Middle frontal gyrus (tissue), 1 donor: ENCODE data around the gene DEFB123.
"Not testable (repeated sequence)": the region's sequence is repeated elsewhere in the genome, so short reads cannot be mapped to it uniquely, and the experiment has no call there.

ENCODE experiments used
- DNase-seq: peaks from one replicate; pipeline ENCODE4 v3.0.0-alpha.2; 2015; ENCODE audit warnings: low spot score; ENCODE audit errors: extremely low spot score

DEFB123 gene

GRCh38 chr20:31440012-31440659, at the start of gene DEFB123:
Gene DEFB123 (plus strand): TSS chr20:31440632. CDS start chr20:31440699, 67 bp downstream.
- no peak for DNase-seq

GRCh38 chr20:31392836-31393235, 47.6 kb upstream of the DEFB123 start:
- DNase-seq: no peak

GRCh38 chr20:31394900-31395299, 45.5 kb upstream of the DEFB123 start:
- DNase-seq: no peak

DNA sequence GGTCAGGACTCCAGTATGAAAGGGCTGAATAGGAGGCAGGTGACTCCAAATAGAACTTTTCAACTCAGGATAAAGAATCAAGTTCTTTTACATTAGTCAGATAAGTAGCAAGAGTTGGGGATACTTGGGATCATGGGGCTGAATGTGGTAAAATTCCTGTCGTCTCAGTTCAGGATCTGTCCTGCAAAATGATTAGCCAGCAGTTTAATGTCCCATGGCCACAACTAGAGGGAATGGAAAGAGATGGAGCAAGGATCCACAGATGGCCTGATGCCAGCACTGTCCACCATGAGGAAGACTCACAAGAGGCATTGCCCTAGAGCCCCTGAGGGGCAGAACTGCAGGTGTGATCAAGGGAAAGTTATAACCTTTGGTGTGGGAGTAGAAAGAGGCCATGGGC, 36.5 kb upstream of the DEFB123 start:
- no peak for DNase-seq

- no peak for DNase-seq
These were observed 34.3 kb upstream of the DEFB123 start, which contains the start of gene DEFB121 for GRCh38 chr20:31406115-31406514. Gene DEFB121 (minus strand): TSS chr20:31406215. CDS start chr20:31406152, 63 bp downstream.

GRCh38 chr20:31410011-31410410, 30.4 kb upstream of the DEFB123 start:
- DNase-seq: no peak

DNA sequence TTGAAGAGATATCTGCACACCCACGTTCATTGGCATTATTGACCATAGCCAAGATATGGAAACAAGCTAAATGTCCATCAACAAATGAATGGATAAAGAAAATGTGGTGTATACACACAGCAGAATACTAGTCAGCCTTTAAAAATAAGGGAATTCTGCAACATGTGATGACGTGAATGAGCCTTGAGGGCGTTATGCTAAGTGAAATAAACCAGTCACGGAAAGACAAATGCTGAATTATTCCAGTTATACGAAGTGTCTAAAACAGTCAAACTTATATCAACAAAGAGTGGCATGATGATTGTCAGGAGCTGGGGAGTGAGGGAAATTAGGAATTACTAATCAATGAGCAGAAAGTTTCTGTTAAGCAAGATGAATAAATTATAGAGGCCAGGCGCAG, 26.1 kb upstream of the DEFB123 start:
- DNase-seq: no peak

DNA sequence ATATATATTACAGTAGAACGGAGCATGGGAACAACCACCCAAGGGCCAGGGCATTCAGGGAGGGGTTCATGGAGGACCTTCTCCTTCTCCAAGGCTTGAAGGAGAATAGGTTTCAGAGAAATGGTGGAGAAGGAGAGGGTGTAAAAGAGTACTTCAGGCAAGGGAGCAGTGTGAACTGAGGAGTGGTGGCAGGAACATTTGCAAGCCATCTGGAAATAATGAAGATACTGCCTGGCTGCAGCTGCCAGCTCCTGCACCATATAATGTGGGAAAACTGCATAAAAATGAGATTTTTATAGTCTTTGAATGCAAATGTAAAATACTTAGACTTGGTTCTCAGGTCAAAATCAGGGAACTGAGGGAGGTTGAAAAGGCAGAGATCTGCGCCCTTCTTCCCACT, 24.8 kb upstream of the DEFB123 start:
- DNase-seq: no peak

DNA sequence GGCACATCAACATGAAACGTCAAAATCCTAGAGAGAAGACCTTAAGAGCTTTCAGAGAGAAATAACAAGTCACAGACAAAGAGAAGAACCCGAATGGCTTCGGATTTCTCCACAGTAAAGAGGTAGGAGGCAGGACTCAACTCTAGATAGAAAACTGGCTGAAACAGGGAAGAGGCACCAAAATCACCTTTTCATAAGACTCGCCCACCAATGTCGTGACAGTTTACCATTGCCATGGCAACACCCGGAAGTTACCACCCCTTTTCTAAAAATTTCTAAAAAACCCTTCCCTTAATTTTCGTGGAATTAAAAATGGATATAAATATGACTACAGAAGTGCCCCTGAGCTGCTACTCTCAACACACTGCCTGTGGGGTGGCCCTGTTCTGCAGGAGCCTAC, 22.1 kb upstream of the DEFB123 start:
- DNase-seq: no peak

DNA sequence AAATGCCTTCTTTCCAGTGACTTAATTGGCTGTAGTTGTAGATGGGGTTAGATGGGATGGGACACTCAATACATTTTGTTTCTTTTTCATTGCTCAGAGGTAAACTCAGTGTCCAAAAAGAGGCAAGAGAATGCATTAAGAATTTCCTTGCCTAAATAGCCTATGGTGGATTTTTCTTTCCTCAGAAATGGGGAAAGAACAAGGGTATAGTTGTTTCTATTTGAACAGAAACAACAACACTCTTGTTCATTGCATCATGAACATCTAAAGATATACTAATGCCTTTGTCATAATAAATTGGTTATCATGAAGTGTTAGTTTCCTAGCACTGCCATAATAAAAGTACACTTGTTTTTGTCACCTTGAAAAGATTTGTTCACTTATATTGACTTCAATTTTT, 14.6 kb upstream of the DEFB123 start:
- no peak for DNase-seq

DNA sequence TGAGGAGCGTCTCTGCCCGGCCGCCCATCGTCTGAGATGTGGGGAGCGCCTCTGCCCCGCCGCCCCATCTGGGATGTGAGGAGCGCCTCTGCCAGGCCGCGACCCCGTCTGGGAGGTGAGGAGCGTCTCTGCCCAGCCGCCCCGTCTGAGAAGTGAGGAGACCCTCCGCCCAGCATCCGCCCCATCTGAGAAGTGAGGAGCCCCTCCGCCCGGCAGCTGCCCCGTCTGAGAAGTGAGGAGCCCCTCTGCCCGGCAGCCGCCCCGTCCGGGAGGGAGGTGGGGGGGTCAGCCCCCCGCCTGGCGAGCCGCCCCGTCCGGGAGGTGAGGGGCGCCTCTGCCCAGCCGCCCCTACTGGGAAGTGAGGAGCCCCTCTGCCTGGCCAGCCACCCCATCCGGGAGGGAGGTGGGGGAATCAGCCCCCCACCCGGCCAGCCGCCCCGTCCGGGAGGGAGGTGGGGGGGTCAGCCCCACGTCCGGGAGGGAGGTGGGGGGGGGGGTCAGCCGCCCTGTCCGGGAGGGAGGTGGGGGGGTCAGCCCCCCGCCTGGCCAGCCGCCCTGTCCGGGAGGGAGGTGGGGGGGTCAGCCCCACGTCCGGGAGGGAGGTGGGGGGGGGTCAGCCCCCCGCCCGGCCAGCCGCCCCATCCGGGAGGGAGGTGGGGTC, 13.4 kb upstream of the DEFB123 start:
- DNase-seq: not testable (repeated sequence)

DNA sequence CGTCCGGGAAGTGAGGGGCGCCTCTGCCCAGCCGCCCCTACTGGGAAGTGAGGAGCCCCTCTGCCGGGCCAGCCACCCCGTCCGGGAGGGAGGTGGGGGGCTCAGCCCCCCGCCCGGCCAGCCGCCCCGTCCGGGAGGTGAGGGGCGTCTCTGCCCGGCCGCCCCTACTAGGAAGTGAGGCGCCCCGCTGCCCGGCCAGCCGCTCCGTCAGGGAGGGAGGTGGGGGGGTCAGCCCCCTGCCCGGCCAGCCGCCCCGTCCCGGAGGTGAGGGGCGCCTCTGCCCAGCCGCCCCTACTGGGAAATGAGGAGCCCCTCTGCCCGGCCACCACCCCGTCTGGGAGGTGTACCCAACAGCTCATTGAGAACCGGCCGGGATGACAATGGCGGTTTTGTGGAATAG, 12.9 kb upstream of the DEFB123 start:
- DNase-seq: not testable (repeated sequence)

DNA sequence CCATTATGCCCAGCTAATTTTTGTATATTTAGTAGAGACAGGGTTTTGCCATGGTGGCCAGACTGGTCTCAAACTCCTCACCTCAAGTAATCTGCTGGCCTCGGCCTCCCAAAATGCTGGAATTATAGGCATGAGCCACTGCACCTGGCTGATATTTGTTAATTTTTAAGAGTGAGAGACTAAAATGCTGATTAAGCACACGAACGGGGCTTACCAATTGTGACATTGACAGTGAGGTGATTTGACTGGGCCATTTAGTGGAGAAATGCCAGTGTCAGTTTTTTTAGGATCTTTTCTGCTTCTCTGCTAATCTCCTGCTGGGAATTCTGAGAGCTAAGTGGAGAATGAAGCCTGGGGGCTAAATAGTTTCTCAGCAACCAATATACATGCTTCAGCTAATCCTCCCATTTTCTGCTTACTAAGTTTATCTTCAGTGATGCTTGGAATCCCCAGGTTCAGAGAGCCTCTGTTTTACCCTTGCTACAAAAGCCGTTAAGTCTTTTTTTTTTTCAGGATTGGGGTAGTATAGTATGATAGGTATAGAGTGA, 9.8 kb upstream of the DEFB123 start:
- DNase-seq: no peak

DNA sequence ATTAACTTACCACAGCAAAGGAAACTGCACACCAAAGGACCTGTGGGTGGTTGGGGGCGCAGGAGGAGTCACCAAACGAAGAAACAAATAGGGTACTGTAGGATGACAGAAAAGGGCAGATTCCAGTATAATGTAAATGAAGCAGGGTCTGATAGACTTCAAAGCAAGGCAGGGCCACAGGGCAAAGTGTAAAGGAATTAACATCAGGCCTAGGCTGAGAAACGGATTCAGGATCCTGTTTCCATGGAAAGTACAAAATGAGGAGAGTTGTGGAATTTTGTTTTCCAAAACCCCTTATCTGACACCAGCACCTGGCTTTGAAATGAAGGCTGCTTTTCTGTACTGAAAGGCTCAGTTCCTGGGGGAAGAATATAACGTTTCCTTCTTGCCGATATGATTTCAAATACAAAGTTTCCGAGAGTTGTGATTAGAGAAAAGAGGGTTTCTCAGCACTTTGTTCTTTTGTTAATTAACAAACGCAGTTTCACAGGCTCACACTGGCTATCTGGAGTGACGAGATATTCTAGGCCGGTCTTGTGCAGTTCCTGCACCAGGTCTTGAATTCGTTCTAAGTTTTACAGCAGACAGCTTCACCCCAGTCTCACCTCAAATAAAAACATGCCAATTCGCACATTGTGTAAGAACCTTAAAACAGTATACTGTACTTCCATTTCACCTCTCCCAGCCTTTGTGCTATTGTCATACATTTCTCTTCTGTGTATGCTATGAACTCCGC, 5.8 kb downstream of the DEFB123 start:
- DNase-seq: no peak

DNA sequence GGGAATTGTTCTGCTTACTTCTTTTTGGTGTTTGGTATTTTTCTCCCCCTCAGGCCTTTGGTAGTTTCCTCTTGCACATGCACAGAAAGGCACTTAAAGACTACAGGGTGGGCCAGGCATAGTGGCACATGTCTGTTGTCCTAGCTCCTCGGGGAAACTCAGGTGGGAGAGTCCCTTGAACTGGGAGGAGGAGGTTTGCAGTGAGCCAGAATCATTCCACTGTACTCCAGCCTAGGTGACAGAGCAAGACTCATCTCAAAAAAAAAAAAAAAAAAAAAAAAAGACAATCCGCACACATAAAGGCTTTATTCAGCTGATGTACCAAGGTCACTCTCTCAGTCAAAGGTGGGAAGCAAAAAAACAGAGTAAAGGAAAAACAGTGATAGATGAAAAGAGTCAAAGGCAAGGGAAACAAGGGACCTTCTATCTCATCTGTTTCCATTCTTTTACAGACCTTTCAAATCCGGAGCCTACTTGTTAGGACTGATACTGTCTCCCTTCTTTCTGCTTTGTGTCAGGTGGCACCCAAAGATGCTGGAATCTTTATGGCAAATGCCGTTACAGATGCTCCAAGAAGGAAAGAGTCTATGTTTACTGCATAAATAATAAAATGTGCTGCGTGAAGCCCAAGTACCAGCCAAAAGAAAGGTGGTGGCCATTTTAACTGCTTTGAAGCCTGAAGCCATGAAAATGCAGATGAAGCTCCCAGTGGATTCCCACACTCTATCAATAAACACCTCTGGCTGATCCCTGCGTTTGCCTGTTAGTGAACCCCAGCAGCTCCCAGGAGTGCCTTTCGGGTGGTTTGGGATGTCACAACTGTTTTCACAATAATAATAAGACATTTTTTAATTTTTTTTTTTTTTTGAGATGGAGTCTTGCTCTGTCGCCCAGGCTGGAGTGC, 9.3 kb downstream of the DEFB123 start:
- no peak for DNase-seq

DNA sequence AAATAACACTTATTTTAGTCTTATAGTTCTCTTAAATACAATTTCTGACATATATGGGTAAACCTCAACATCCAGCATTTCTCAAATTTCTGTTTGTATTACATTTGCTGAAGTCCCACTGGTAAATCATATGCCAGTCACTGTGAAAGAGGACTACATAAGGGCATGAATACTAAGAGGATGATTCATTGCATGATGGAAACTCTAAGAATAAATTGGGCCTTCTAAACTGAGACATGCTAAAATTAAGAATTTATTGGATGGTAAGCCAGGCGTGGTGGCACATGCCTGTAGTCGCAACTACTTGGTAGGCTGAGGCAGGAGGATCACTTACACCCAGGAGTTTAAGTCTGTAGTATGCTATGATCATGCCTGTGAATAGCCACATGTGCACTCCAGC, 12.1 kb downstream of the DEFB123 start:
- no peak for DNase-seq

- no peak for DNase-seq
These were observed 13.9 kb downstream of the DEFB123 start for GRCh38 chr20:31454361-31454760.

DNA sequence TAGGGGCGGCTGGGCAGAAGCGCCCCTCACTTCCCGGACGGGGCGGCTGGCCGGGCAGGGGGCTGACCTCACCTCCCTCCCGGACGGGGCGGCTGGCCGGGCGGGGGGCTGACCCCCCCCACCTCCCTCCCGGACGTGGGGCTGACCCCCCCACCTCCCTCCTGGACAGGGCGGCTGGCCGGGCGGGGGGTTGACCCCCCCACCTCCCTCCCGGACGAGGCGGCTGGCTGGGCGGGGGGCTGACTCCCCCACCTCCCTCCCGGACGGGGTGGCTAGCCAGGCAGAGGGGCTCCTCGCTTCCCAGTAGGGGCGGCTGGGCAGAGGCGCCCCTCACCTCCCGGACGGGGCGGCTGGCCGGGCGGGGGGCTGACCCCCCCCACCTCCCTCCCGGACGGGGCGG, 30.5 kb downstream of the DEFB123 start:
- DNase-seq: not testable (repeated sequence)

GRCh38 chr20:31472395-31473330, 32.2 kb downstream of the DEFB123 start:
- DNase-seq: no peak
